ENCODE measurements around the gene MPV17L.
"Not testable (repeated sequence)": the region's sequence is repeated elsewhere in the genome, so short reads cannot be mapped to it uniquely, and the experiment has no call there.

MPV17L gene

DNA sequence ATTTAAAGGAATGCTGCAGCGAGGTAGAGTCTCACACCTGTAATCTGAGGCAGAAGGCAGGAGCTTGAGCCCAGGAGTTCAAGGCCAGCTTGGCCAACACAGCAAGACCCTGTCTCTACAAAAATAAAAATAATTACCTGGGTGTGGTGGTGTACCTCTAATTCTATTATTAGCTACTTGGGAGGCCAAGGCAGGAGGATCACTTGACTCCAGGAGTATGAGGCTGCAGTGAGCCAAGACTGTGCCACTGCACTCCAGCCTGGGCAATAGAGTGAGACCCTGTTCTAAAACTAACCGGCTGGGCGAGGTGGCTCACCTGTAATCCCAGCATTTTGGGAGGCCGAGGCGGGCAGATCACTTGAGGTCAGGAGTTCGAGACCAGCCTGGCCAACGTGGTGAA is 57.7 kb downstream of the MPV17L start:
- not testable (repeated sequence) for DNase-seq

DNA sequence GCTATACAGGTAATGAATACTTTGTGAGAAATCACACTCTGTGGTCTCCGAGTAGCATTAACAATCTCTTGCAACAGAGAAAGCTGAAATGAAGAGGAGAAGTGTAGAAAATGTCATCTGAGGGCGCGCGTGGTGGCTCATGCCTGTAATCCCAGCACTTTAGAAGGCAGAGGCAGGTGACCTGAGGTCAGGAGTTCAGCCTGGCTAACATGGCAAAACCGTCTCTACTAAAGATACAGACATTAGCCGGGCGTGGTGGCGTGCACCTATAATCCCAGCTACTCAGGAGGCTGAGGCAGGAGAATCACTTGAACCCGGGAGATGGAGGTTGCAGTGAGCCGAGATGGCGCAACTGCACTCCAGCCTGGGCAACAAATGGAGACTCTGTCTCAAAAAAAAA is 59.4 kb downstream of the MPV17L start:
- DNase-seq, result not testable (repeated sequence)

DNA sequence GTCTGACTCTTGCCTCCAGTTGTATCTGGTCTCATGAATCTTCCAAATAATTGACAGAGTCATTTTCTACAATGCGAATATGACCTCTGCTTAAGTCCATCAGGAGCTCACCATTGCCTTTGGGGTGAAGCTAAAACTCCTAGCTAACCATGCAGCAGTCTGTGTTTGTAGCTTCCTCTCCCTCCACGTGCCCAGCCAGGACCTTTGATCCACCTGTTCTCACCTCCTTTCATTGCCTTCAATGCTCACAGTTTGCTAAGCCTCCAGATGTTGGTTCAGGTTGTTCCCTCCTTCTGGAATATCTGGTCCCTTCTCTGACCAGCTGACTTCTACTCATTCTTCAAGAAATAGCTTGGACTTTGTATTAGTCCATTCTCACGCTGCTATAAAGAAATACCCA is 61.8 kb downstream of the MPV17L start:
- DNase-seq, result no peak

DNA sequence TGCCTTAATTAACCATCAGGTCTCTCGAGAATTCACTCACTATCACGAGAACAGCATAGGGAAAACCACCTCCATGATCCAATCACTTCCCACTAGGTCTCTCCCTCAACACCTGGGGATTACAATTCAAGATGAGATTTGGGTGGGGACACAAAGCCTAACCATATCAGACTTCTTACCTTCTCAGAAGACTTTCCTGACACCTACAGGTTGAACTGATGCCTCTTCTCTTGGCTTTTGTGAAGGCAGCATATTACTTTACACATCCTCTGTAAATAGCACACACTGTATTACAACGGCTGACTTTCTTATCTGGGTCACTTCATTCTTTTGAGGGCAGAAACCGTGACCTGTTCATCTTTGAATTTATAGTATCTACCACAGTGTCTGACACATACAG is 62.4 kb downstream of the MPV17L start:
- no peak for DNase-seq

DNA sequence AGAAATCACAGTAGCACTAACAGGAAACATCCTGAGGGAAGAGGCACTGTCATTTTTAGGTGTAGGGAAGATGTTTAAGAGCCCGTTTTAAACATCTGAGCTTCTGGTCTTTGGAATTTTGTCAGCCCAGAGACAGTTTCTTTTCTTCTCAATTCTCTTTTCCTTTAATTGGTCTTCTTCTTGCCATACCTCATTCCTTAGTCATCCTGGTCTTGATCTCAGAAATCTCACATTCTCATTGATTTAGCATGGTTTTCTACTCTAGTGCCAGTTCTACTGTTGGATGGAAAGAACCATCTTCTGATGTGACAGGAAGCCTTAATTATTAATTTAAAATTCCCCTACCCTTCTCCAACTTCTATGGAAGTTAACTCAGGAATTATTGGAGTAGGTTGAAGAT is 64.2 kb downstream of the MPV17L start:
- no peak for DNase-seq

DNA sequence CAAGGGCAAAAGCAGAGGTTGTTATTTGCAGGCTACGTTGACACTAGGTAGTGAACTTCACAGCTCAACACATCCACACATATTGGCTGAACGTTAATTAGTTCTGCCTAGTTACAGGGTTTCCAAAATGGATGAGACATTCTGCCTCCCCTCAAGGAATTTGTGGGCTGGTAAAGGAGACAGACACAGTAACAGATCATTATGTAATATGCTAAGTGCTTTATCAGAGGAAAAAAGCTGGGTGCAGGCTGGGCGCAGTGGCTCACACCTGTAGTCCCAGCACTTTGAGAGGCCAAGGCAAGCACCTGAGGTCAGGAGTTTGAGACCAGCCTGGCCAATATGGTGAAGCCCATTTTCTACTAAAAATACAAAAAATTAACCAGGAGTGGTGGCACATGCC is 65.0 kb downstream of the MPV17L start:
- no peak for DNase-seq

DNA sequence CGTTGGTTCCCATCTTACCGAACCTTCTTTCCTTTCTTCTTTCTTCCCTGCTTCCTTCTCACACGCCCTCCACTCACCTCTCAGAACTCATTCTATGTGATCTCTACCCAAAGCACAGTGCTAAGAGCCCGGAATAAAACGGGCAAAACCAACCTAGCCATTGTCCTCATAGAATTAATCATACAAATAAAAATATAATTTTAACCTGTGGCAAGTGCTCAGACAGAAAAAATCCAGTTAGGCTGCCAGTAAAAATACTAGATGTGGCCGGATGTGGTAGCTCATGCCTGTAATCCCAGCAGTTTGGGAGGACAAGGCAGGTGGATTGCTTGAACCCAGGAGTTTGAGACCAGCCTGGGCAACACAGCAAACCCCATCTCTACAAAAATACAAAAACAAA is 65.8 kb downstream of the MPV17L start:
- no peak for DNase-seq
